Skeletal muscle tissue (tissue), 4 donors: ENCODE measurements around the gene ZNF705A. TPM values are rescaled to one million over a fixed set of nuclear protein-coding genes. Genes with fewer than 3 reads are reported as not detected.
"Not testable (repeated sequence)": the region's sequence is repeated elsewhere in the genome, so short reads cannot be mapped to it uniquely, and the experiment has no call there.

Source experiments
- H3K27ac ChIP-seq: one replicate; pipeline ENCODE4 v1.7.0; 2013; ENCODE audit warnings: mild to moderate bottlenecking, low read depth, low read length, inconsistent platforms
- H3K27me3 ChIP-seq, 3 donors: one replicate each; pipeline ENCODE4 v1.7.0; 2013; ENCODE audit warnings: low read length in 3 of 3; ENCODE audit not compliant: control insufficient read depth in 3 of 3, insufficient read depth in 3 of 3
- H3K36me3 ChIP-seq, 3 donors: one replicate each; pipeline ENCODE4 v1.7.0; 2013; ENCODE audit warnings: low read length in 3 of 3; ENCODE audit not compliant: control insufficient read depth in 3 of 3, insufficient read depth in 3 of 3
- H3K4me1 ChIP-seq, 3 donors: one replicate each; pipeline ENCODE4 v1.7.0; 2013; ENCODE audit warnings: low read length in 3 of 3, mild to moderate bottlenecking in 3 of 3; ENCODE audit not compliant: control insufficient read depth in 3 of 3, insufficient read depth in 3 of 3
- H3K4me3 ChIP-seq, 3 donors: one replicate each; pipeline ENCODE4 v1.7.0; 2013; ENCODE audit warnings: low read length in 3 of 3
- H3K9ac ChIP-seq, 3 donors: one replicate each; pipeline ENCODE4 v1.7.0; 2013; ENCODE audit warnings: low read length in 3 of 3, mild to moderate bottlenecking in 3 of 3, moderate library complexity in 2 of 3, low read depth in 1 of 3
- H3K9me3 ChIP-seq, 3 donors: one replicate each; pipeline ENCODE4 v1.7.0; 2013; ENCODE audit warnings: low read length in 3 of 3; ENCODE audit not compliant: control insufficient read depth in 3 of 3
- total RNA-seq: library from RNA; depleted of rRNA; stranded (reverse); fragments of >200 nt; gene quantifications from one replicate; pipeline ENCODE4 v1.2.3, GENCODE V29; 2014
- donor health status: Osteomylitis.

ZNF705A gene
- total RNA-seq, 1 donor from 2014 or later: not detected

DNA sequence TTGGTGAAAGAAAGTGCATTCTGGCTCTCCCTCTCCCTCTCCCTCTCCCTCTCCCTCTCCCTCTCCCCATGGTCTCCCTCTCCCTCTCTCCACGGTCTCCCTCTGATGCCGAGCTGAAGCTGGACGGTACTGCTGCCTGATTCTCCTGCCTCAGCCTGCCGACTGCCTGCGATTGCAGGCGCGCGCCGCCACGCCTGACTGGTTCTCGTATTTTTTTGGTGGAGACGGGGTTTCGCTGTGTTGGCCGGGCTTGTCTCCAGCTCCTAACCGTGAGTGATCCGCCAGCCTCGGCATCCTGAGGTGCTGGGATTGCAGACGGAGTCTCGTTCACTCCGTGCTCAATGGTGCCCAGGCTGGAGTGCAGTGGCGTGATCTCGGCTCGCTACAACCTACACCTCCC lies 26.5 kb downstream of the ZNF705A start:
- not testable (repeated sequence) for H3K9ac ChIP-seq, H3K4me1 ChIP-seq, H3K9me3 ChIP-seq, H3K4me3 ChIP-seq, H3K27me3 ChIP-seq, H3K36me3 ChIP-seq, H3K27ac ChIP-seq

DNA sequence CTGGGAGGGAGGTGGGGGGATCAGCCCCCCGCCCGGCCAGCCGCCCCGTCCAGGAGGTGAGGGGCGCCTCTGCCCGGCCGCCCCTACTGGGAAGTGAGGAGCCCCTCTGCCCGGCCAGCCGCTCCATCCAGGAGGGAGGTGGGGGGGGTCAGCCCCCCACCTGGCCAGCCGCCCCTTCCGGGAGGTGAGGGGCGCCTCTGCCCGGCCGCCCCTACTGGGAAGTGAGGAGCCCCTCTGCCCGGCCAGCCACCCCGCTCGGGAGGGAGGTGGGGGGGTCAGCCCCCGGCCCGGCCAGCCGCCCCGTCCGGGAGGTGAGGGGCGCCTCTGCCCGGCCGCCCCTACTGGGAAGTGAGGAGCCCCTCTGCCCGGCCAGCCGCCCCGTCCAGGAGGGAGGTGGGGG lies 27.4 kb downstream of the ZNF705A start:
- H3K9me3 ChIP-seq, H3K36me3 ChIP-seq, H3K4me3 ChIP-seq, H3K27me3 ChIP-seq, H3K27ac ChIP-seq, H3K4me1 ChIP-seq, H3K9ac ChIP-seq: not testable (repeated sequence)

DNA sequence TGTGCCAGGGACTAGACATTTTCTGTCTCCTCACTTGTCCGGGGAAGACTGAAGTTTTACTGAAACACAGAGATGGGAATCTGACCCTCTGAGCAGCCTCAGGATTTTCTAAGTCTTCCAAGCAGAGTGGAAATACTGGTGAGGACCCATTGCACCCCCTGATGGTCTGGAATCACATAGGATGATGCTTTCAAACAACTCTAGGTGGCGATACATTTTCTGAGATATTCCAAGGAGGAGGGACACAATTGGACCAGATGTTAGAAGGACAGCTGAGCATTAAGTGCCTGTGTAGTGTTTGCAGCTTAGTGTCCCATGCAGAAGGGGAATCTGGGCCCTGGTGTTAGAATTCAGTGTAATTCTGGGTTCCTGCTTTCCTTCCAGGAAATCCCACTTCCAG lies 31.3 kb downstream of the ZNF705A start:
- not testable (repeated sequence) for H3K4me3 ChIP-seq, H3K4me1 ChIP-seq, H3K27ac ChIP-seq, H3K36me3 ChIP-seq, H3K27me3 ChIP-seq, H3K9me3 ChIP-seq, H3K9ac ChIP-seq

DNA sequence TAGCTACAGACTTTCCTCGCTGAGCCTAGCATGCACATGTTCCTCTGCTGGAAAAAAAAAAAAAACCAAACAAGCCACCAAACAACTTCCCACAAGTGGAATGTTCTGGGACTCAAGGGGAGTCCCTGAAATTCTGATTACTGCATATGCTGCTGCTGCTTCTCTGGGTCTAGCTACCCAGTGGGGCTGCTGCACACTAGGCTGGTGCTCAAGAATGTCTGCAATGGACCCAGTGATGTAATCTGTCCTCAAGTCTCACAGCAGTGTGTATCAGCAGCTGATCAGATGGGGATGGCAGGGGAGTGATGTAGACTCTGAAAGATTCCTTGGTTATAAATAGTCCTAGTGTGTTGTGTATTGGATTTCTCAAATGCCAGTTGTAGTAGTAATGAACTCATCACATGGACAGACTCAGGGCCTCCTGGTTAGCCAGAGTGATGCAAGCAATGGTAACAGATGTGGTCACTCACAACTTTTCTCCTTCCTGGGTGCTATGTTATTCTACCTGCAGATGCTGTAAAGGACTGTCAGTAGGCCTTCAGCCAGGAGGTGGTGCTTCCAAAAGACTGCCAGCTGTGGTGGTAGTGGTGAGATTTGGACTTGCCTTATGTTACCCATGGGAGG lies 41.0 kb downstream of the ZNF705A start:
- H3K36me3 ChIP-seq, H3K9ac ChIP-seq: not testable (repeated sequence)

DNA sequence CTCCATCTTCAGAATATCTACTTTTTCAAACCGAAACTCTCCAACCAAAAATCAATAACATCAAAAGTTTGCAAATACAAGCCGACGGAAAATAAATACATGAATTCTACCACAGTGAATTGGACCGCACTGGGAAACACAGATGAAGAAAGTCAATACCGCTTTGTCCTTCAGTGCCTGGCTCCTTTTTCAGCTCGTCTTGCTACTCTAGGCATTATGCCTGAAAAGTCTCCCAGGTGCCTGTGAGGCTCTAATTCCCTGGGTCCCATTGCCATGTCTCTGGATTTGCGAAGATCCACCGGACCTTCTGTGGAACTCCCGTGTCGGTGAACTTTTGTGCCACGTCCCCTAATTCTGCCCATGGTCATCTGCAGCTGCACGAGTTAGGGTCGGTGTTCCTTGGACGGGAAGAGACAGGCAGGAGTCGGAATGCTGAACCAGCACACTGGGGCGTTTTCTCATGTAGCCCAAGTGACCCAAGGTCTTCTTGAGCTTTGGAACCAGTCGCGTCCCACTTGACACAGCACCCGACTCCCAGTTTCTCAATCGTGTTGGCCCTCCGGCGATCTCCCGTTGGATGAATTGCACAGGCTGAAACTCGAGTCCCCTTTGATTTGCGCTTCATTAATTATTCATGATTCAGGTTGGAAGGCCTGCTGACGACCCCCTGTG lies 62.0 kb downstream of the ZNF705A start:
- H3K27me3 ChIP-seq, H3K4me3 ChIP-seq: not testable (repeated sequence)

More for the DNA sequence above, 41.0 kb downstream of the ZNF705A start:
- H3K27me3 ChIP-seq, H3K4me1 ChIP-seq, H3K27ac ChIP-seq, H3K4me3 ChIP-seq, H3K9me3 ChIP-seq: not testable (repeated sequence)

DNA sequence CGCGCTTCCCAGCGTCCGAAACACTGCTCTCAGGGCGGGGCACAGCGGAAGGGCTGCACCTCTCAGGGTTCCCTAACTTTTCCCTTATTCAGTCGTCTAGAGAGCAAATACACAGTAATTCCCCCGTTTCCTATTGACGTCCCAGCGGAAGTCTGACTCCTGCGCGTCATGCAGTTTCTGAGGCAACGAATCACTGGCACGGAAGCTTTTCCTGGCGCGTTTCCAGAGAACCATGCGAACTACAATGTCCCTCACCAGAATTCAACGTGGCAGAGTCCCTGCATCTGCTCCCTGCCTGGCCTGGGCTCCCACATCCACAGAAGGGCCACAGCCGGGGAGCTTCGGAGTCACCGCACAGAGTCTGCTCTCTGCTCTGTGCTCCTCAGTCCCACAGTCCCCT lies 64.6 kb downstream of the ZNF705A start:
- not testable (repeated sequence) for H3K27me3 ChIP-seq, H3K36me3 ChIP-seq, H3K9me3 ChIP-seq, H3K4me3 ChIP-seq, H3K9ac ChIP-seq, H3K27ac ChIP-seq, H3K4me1 ChIP-seq

More for the DNA sequence above, 62.0 kb downstream of the ZNF705A start:
- not testable (repeated sequence) for H3K27ac ChIP-seq, H3K9me3 ChIP-seq, H3K9ac ChIP-seq, H3K36me3 ChIP-seq, H3K4me1 ChIP-seq

DNA sequence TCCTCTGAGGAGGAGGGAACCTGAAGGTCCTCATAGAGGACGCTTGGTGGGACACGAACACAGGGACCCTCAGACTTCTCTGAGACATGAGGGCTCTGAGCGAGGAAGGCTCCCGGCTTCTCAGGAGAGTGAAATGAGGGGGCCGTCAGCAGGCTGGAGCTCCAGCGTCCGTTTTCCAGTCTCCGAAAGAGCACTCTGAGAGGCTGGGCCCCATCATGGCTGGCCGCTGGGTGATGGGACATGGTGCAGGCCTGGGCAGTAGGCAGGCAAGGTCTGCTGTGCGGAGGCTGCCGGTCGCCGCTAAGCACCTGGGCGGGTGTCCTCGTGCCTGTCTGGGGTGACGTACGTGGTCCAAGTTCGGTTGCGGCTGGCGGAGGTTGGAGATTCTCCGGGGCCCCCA lies 65.0 kb downstream of the ZNF705A start:
- H3K27ac ChIP-seq, H3K36me3 ChIP-seq, H3K4me1 ChIP-seq, H3K9ac ChIP-seq, H3K4me3 ChIP-seq, H3K27me3 ChIP-seq, H3K9me3 ChIP-seq: not testable (repeated sequence)

DNA sequence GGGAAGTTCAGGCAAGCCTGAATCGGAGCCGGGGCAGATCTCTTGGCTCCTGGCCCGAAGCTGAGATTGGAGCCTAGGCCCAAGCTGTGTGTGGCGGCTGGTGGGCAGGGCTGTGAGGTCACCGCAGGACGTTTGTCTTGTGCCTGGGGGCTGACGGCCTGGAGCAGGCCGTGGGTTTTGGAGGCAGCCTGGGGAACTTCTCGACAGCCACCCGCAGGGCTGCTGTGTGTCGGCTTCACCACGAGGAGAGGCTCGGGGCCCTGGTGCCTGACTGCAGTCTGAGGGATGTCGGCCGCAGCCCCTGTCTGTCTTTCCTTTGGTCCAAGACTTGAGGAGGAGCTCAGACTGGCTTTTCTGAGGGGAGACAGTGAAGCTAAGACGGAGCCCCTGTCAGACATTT lies 65.5 kb downstream of the ZNF705A start:
- H3K36me3 ChIP-seq, H3K27me3 ChIP-seq, H3K4me1 ChIP-seq, H3K9ac ChIP-seq, H3K27ac ChIP-seq, H3K9me3 ChIP-seq, H3K4me3 ChIP-seq: not testable (repeated sequence)

DNA sequence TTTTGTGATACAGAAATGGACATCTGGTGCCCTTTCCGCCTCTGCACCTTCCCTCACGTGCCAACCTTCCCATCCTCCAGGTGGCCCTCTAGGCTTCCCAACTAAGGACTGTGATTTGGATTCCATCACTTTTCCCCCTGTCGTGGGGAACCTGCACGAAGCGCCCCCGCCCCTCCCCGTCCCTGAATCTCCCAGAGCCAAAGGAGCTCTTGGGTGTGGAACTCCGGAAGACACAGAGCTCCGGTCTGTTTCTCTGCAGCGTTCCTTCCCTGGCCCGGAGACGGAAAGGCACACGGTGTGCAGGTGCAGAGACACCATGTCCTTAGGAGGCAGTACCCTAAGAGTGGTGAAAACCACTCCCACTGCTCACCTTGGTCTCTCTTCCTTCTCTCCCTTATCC lies 66.8 kb downstream of the ZNF705A start:
- not testable (repeated sequence) for H3K9me3 ChIP-seq, H3K9ac ChIP-seq, H3K4me1 ChIP-seq, H3K4me3 ChIP-seq, H3K36me3 ChIP-seq, H3K27me3 ChIP-seq, H3K27ac ChIP-seq

DNA sequence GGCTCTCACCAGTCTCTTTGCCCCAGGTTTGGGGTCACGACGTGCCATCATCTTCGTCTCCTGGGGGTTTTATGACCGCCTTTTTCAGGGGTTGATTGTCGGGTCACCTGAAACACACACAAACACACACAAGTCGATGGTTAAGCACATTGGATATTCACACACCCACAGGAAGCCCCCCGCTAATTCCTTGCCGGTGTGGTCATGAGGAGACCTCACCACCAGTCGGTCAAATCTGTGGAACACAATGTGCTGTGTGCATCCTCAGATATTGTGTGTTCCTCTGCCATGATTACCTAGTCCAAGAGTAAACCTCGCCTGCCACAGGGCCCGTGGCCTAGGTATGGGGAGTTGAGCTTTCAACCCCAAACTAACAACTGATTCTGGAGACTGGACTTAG lies 68.0 kb downstream of the ZNF705A start:
- not testable (repeated sequence) for H3K9ac ChIP-seq, H3K9me3 ChIP-seq, H3K4me3 ChIP-seq, H3K36me3 ChIP-seq, H3K4me1 ChIP-seq, H3K27ac ChIP-seq, H3K27me3 ChIP-seq
